B cell (primary cell): Measurements from ENCODE around the gene NRXN2. TPM values are rescaled to one million over a fixed set of nuclear protein-coding genes. Genes with fewer than 3 reads are reported as not detected.

Experiments used
- polyA plus RNA-seq: library from polyadenylated mRNA; depleted of rRNA; stranded (reverse); fragments of >200 nt; gene quantifications from 2 replicates; pipeline ENCODE4 v1.2.3, GENCODE V29; 2012
- total RNA-seq, 2 donors: library from RNA; stranded (reverse); fragments of 120-200 nt in 1 of 2; gene quantifications; 1 replicate in 1 of 2; 2 replicates in 1 of 2; pipeline versions ENCODE4 v1.2.3 to v1.2.4, GENCODE V29; 2013 to 2022

The NRXN2 gene
- total and polyA plus RNA-seq, 2 donors (not counting 1 experiment from before 2014, with no cell fraction given) = 0.01 to 0.52 TPM

Other genes with a start within 250 kb of the NRXN2 start
- not detected in 2 replicates for gene SLC22A11, start 167.3 kb downstream of the NRXN2 start, total RNA-seq
- not detected in 2 replicates for gene SLC22A11, start 167.3 kb downstream of the NRXN2 start, polyA plus RNA-seq
- not detected in 2 replicates for gene SLC22A12, start 132.0 kb downstream of the NRXN2 start, total RNA-seq
- not detected in 2 replicates for gene SLC22A12, start 132.0 kb downstream of the NRXN2 start, polyA plus RNA-seq
- gene RASGRP2, start 20.9 kb upstream of the NRXN2 start, total RNA-seq = 628 and 653 TPM in 2 replicates
- 1,139 and 1,316 TPM in 2 replicates for gene RASGRP2, start 20.9 kb upstream of the NRXN2 start, polyA plus RNA-seq
- 9.1 and 9.3 TPM in 2 replicates for gene PYGM, start 36.8 kb upstream of the NRXN2 start, total RNA-seq
- 9.6 and 13.2 TPM in 2 replicates for gene PYGM, start 36.8 kb upstream of the NRXN2 start, polyA plus RNA-seq
- gene SF1, start 55.3 kb upstream of the NRXN2 start, total RNA-seq = 914 and 931 TPM in 2 replicates
- 369 and 714 TPM in 2 replicates for gene SF1, start 55.3 kb upstream of the NRXN2 start, polyA plus RNA-seq
- 118 and 122 TPM in 2 replicates for gene MAP4K2, start 80.0 kb upstream of the NRXN2 start, total RNA-seq
- gene MAP4K2, start 80.0 kb upstream of the NRXN2 start, polyA plus RNA-seq = 163 and 165 TPM in 2 replicates
- gene MEN1, start 87.4 kb upstream of the NRXN2 start, total RNA-seq = 46.3 and 48.2 TPM in 2 replicates
- gene MEN1, start 87.4 kb upstream of the NRXN2 start, polyA plus RNA-seq = 68.5 and 71.5 TPM in 2 replicates
- gene CDC42BPG, start 121.5 kb upstream of the NRXN2 start, total RNA-seq = 8.7 and 9.3 TPM in 2 replicates
- 3.7 and 4.4 TPM in 2 replicates for gene CDC42BPG, start 121.5 kb upstream of the NRXN2 start, polyA plus RNA-seq
- 249 and 280 TPM in 2 replicates for gene EHD1, start 155.4 kb upstream of the NRXN2 start, total RNA-seq
- 208 and 223 TPM in 2 replicates for gene EHD1, start 155.4 kb upstream of the NRXN2 start, polyA plus RNA-seq
- 38.6 and 43.4 TPM in 2 replicates for gene ATG2A, start 194.0 kb upstream of the NRXN2 start, total RNA-seq
- gene ATG2A, start 194.0 kb upstream of the NRXN2 start, polyA plus RNA-seq = 24.3 and 32.8 TPM in 2 replicates
- gene PPP2R5B, start 201.5 kb upstream of the NRXN2 start, total RNA-seq = 22.6 and 24.2 TPM in 2 replicates
- 24.3 and 30.5 TPM in 2 replicates for gene PPP2R5B, start 201.5 kb upstream of the NRXN2 start, polyA plus RNA-seq
- 0.39 TPM in 1 of 2 replicates, not detected in the other for gene GPHA2, start 212.7 kb upstream of the NRXN2 start, total RNA-seq
- gene GPHA2, start 212.7 kb upstream of the NRXN2 start, polyA plus RNA-seq = 1.2 and 2.8 TPM in 2 replicates
- gene MAJIN, start 248.9 kb upstream of the NRXN2 start, total RNA-seq = 0.71 and 0.95 TPM in 2 replicates
- gene MAJIN, start 248.9 kb upstream of the NRXN2 start, polyA plus RNA-seq = 1.2 and 2.4 TPM in 2 replicates